IMR-90 (cell line): Measurements from ENCODE around the gene TUBB8B. TPM values are rescaled to one million over a fixed set of nuclear protein-coding genes. Genes with fewer than 3 reads are reported as not detected.
"Not testable (repeated sequence)": the region's sequence is repeated elsewhere in the genome, so short reads cannot be mapped to it uniquely, and the experiment has no call there.

Source experiments
- ATAC-seq: fragments of 200-7000 bp; cut with Tn5 transposase; 2 replicates; pipeline ENCODE4 v1.9.1; 2020; ENCODE audit warnings: low read depth, mild to moderate bottlenecking, moderate library complexity
- BruUV-seq: library from RNA; stranded (reverse); fragments of 400-500 nt; replicated peaks from 2 replicates; lab custom pipeline; 2021; lab: Mats Ljungman, UMichigan
- CTCF ChIA-PET: fragments of 300-600 bp; formaldehyde crosslinking; extraction: SDS; loops from one replicate; lab custom pipeline; 2021; ENCODE audit warnings: antibody characterized with exemption; lab: Yijun Ruan, JAX
- POLR2A ChIA-PET: fragments of 300-600 bp; sonication (Branson Sonifier 250); formaldehyde crosslinking; loops from one replicate; lab custom pipeline; 2022; ENCODE audit warnings: antibody characterized with exemption; ENCODE audit not compliant: unreplicated experiment; lab: Charles Lee
- DNase-seq: peaks from one replicate; pipeline ENCODE4 v3.0.0; 2013
- H2AFZ ChIP-seq: replicated peaks from 2 replicates; pipeline ENCODE3; 2013; ENCODE audit warnings: low read length, mild to moderate bottlenecking; ENCODE audit not compliant: poor library complexity
- H2AK5ac ChIP-seq: 2 replicates; pipeline ENCODE4 v1.6.1; 2013; ENCODE audit warnings: low read depth, low read length, inconsistent platforms
- H2AK9ac ChIP-seq: replicated peaks from 2 replicates; pipeline ENCODE3; 2013; ENCODE audit warnings: mild to moderate bottlenecking, low read depth, low read length, moderate library complexity; ENCODE audit not compliant: poor library complexity
- H2BK120ac ChIP-seq: 2 replicates; pipeline ENCODE4 v1.6.1; 2013; ENCODE audit warnings: low read depth, low read length, inconsistent platforms
- H2BK15ac ChIP-seq: 3 replicates; pipeline ENCODE4 v1.6.1; 2013; ENCODE audit warnings: low read depth, low read length, inconsistent platforms
- H2BK20ac ChIP-seq: 2 replicates; pipeline ENCODE4 v1.6.1; 2013; ENCODE audit warnings: low read depth, mild to moderate bottlenecking, inconsistent platforms, low read length, moderate library complexity
- H2BK5ac ChIP-seq: 2 replicates; pipeline ENCODE4 v1.6.1; 2013; ENCODE audit warnings: mild to moderate bottlenecking, low read depth, low read length, inconsistent platforms; ENCODE audit not compliant: poor library complexity, severe bottlenecking
- H3K14ac ChIP-seq: replicated peaks from 2 replicates; pipeline ENCODE4 v1.6.1; 2013; ENCODE audit warnings: low read depth, low read length, inconsistent platforms
- H3K18ac ChIP-seq: 2 replicates; pipeline ENCODE4 v1.6.1; 2013; ENCODE audit warnings: low read depth, low read length, control low read depth
- H3K23ac ChIP-seq: 2 replicates; pipeline ENCODE4 v1.6.1; 2013; ENCODE audit warnings: low read depth, low read length, inconsistent platforms
- H3K27ac ChIP-seq: 2 replicates; pipeline ENCODE4 v1.5.1; 2013; ENCODE audit warnings: mild to moderate bottlenecking, control low read depth, low read length; ENCODE audit not compliant: insufficient read depth
- H3K27me3 ChIP-seq: 2 replicates; pipeline ENCODE4 v1.6.1; 2013; ENCODE audit warnings: low read length; ENCODE audit not compliant: control insufficient read depth, insufficient read depth
- H3K36me3 ChIP-seq: 2 replicates; pipeline ENCODE4 v1.6.1; 2013; ENCODE audit warnings: low read length, mixed read lengths; ENCODE audit not compliant: control insufficient read depth, insufficient read depth
- H3K4ac ChIP-seq: 2 replicates; pipeline ENCODE4 v1.6.1; 2013; ENCODE audit warnings: low read depth, low read length, inconsistent platforms
- H3K4me1 ChIP-seq: 2 replicates; pipeline ENCODE4 v1.6.1; 2013; ENCODE audit warnings: low read length, mixed read lengths; ENCODE audit not compliant: control insufficient read depth, insufficient read depth
- H3K4me2 ChIP-seq: 2 replicates; pipeline ENCODE4 v1.6.1; 2013; ENCODE audit warnings: low read depth, mild to moderate bottlenecking, control low read depth, low read length, moderate library complexity
- H3K4me3 ChIP-seq: 2 replicates; pipeline ENCODE4 v1.5.1; 2013; ENCODE audit warnings: low read depth, mild to moderate bottlenecking, control low read depth, low read length, moderate library complexity; ENCODE audit not compliant: insufficient read depth
- H3K56ac ChIP-seq: 2 replicates; pipeline ENCODE4 v1.6.1; 2013; ENCODE audit warnings: low read length, inconsistent platforms; ENCODE audit not compliant: insufficient read depth; ENCODE audit errors: extremely low read depth
- H3K79me1 ChIP-seq, 2 experiments: 2 replicates each; pipeline ENCODE4 v1.6.1; 2013; ENCODE audit warnings: low read length in 2 of 2, inconsistent platforms in 1 of 2, low read depth in 1 of 2
- H3K9ac ChIP-seq: 2 replicates; pipeline ENCODE4 v1.6.1; 2013; ENCODE audit warnings: low read depth, low read length, control low read depth
- H3K9me1 ChIP-seq: 2 replicates; pipeline ENCODE4 v1.6.1; 2013; ENCODE audit warnings: low read length, inconsistent platforms; ENCODE audit not compliant: insufficient read depth
- H3K9me3 ChIP-seq: 2 replicates; pipeline ENCODE4 v1.6.1; 2013; ENCODE audit warnings: low read length; ENCODE audit not compliant: control insufficient read depth, insufficient read depth
- H4K20me1 ChIP-seq: 2 replicates; pipeline ENCODE4 v1.6.1; 2013; ENCODE audit warnings: low read length, inconsistent platforms; ENCODE audit not compliant: insufficient read depth
- H4K5ac ChIP-seq: 2 replicates; pipeline ENCODE4 v1.6.1; 2013; ENCODE audit warnings: mild to moderate bottlenecking, low read depth, low read length, control low read depth
- H4K8ac ChIP-seq, 2 experiments: 2 replicates each; pipeline ENCODE4 v1.6.1; 2013; ENCODE audit warnings: low read depth in 2 of 2, low read length in 2 of 2, control low read depth in 1 of 2, inconsistent platforms in 1 of 2
- H4K91ac ChIP-seq: 2 replicates; pipeline ENCODE4 v1.6.1; 2013; ENCODE audit warnings: low read depth, low read length, inconsistent platforms; ENCODE audit not compliant: insufficient read depth
- WGBS, 2 experiments: methylation state at CpG; one replicate each; pipeline versions ENCODE4 v1.1.5 to v1.1.7; 2013; ENCODE audit warnings: missing lambda C conversion rate in 2 of 2; ENCODE audit not compliant: insufficient read length in 1 of 2; ENCODE audit errors: extremely low coverage in 2 of 2; 5-methylcytosine and 5-hydroxymethylcytosine counted together
- dilution Hi-C: fragments of 300-500 bp; cut with HindIII; formaldehyde crosslinking; loops from one replicate; pipeline ENCODE4 v1.14.3; 2018; ENCODE audit warnings: low sequenced_read_pairs; ENCODE audit not compliant: unreplicated experiment
- in situ Hi-C: fragments of 300-500 bp; cut with MboI; formaldehyde crosslinking; loops from 3 replicates; pipeline ENCODE4 v1.14.3; 2019; ENCODE audit warnings: low sequenced_read_pairs, inconsistent platforms, mixed read lengths
- intact Hi-C: fragments of 100-400 bp; cut with micrococcal nuclease; formaldehyde crosslinking; loops from 2 replicates; pipeline ENCODE4 v1.10.0; 2022
- polyA plus RNA-seq, 3 experiments: library from polyadenylated mRNA; depleted of rRNA; stranded (reverse); fragments of >200 nt; gene quantifications; 2 replicates each; pipeline ENCODE4 v1.2.3, GENCODE V29; 2012; ENCODE audit warnings: low replicate concordance in 1 of 3
- total RNA-seq: library from RNA; depleted of rRNA; stranded (reverse); fragments of >200 nt; gene quantifications from 2 replicates; pipeline ENCODE4 v1.2.3, GENCODE V29; 2012

TUBB8B gene
- total and polyA plus RNA-seq, 2 of the 4 experiments (the other 2 are of a cell fraction), result not detected

GRCh38 chr18:90396-91193 lies 41.2 kb upstream of the TUBB8B start:
- H3K18ac ChIP-seq, H4K91ac ChIP-seq, H3K9me1 ChIP-seq, H4K20me1 ChIP-seq, in situ Hi-C loops, POLR2A ChIA-PET, H3K27ac ChIP-seq, H3K9ac ChIP-seq, H3K23ac ChIP-seq, H3K4me3 ChIP-seq, H3K4me2 ChIP-seq, intact Hi-C loops, H4K8ac ChIP-seq, H3K4ac ChIP-seq, H2AK9ac ChIP-seq, H2AFZ ChIP-seq, H2BK5ac ChIP-seq, H3K14ac ChIP-seq, ATAC-seq, BruUV-seq, H2BK15ac ChIP-seq, H3K4me1 ChIP-seq, DNase-seq, H3K56ac ChIP-seq, H2BK20ac ChIP-seq, H4K5ac ChIP-seq, H3K36me3 ChIP-seq, H3K27me3 ChIP-seq, H2AK5ac ChIP-seq, H3K79me1 ChIP-seq, dilution Hi-C loops, H2BK120ac ChIP-seq, H3K9me3 ChIP-seq, CTCF ChIA-PET: not testable (repeated sequence)
- 0% methylated on average over 1 of the region's 17 CpGs; no CpG with 5 or more reads in 1 of the 2 experiments for WGBS, 2 experiments

GRCh38 chr18:89124-89523 lies 39.7 kb upstream of the TUBB8B start:
- H3K4me3 ChIP-seq, H3K18ac ChIP-seq, H3K4ac ChIP-seq, H2BK5ac ChIP-seq, H3K23ac ChIP-seq, H2AK5ac ChIP-seq, H3K36me3 ChIP-seq, H3K9ac ChIP-seq, H4K8ac ChIP-seq, H3K4me2 ChIP-seq, ATAC-seq, BruUV-seq, H2AFZ ChIP-seq, H3K14ac ChIP-seq, H4K20me1 ChIP-seq, DNase-seq, H2BK15ac ChIP-seq, in situ Hi-C loops, H3K56ac ChIP-seq, H3K79me1 ChIP-seq, H3K27ac ChIP-seq, H3K4me1 ChIP-seq, H2AK9ac ChIP-seq, H3K9me3 ChIP-seq, POLR2A ChIA-PET, dilution Hi-C loops, H4K5ac ChIP-seq, H2BK120ac ChIP-seq, CTCF ChIA-PET, H3K27me3 ChIP-seq, H4K91ac ChIP-seq, H2BK20ac ChIP-seq, H3K9me1 ChIP-seq, intact Hi-C loops: not testable (repeated sequence)
- WGBS, 2 experiments, result no CpG with 5 or more reads among the region's 6 CpGs
